Astrocyte (in vitro differentiated cells and primary cell): Measurements from ENCODE around the gene PRORP.

Experiments
- EZH2 ChIP-seq: IDR thresholded peaks from 2 replicates; pipeline ENCODE4 v1.6.1; 2012; ENCODE audit warnings: mild to moderate bottlenecking, low read length, inconsistent platforms; ENCODE audit not compliant: insufficient read depth
- TF ChIP-seq, protein P1 (sequence below): IDR thresholded peaks from 2 replicates; pipeline ENCODE4 v1.5.1; 2011; ENCODE audit warnings: low read depth, mild to moderate bottlenecking, inconsistent platforms, low read length, moderate library complexity; ENCODE audit not compliant: insufficient read depth

DNA sequence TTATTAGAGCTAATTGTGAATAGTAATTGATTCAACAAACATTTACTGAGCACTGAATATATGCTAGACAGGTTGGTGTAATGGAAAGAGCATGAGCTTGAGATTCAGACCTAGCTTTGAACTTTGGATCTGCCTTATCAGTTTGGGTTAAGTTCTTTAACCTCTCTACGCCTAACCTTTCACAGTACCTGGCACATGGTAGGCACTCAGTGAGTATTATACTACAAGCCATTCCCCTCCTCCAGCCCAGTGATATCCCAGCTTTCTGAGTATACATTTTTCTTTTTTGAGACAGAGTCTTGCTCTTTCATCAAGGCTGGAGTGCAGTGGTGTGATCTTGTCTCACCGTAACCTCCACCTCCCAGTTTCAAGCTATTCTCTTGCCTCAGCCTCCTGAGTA, 44.3 kb upstream of the PRORP start:
- TF ChIP-seq, protein P1, sequence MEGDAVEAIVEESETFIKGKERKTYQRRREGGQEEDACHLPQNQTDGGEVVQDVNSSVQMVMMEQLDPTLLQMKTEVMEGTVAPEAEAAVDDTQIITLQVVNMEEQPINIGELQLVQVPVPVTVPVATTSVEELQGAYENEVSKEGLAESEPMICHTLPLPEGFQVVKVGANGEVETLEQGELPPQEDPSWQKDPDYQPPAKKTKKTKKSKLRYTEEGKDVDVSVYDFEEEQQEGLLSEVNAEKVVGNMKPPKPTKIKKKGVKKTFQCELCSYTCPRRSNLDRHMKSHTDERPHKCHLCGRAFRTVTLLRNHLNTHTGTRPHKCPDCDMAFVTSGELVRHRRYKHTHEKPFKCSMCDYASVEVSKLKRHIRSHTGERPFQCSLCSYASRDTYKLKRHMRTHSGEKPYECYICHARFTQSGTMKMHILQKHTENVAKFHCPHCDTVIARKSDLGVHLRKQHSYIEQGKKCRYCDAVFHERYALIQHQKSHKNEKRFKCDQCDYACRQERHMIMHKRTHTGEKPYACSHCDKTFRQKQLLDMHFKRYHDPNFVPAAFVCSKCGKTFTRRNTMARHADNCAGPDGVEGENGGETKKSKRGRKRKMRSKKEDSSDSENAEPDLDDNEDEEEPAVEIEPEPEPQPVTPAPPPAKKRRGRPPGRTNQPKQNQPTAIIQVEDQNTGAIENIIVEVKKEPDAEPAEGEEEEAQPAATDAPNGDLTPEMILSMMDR = no peak
- TF ChIP-seq EZH2 = no peak
